MCF 10A (cell line): ENCODE results near the gene MTFR1L. TPM values are rescaled to one million over a fixed set of nuclear protein-coding genes. Genes with fewer than 3 reads are reported as not detected.

Experiments
- BruUV-seq: library from RNA; stranded (reverse); fragments of 400-500 nt; replicated peaks from 2 replicates; lab custom pipeline; 2021; lab: Mats Ljungman, UMichigan
- CTCF ChIA-PET: fragments of 300-600 bp; sonication (Branson Sonifier 250); formaldehyde crosslinking; extraction: SDS; loops from one replicate; lab custom pipeline; 2021; ENCODE audit warnings: antibody characterized with exemption, inconsistent platforms; lab: Yijun Ruan, JAX
- POLR2A ChIA-PET: fragments of 300-600, 350-650 bp; sonication (Branson Sonifier 250); formaldehyde crosslinking; extraction: SDS; loops from one replicate; lab custom pipeline; 2020; ENCODE audit warnings: antibody characterized with exemption, inconsistent platforms; lab: Yijun Ruan, JAX
- DNase-seq: peaks from one replicate; pipeline ENCODE4 v3.0.0-alpha.2; 2018; ENCODE audit not compliant: unreplicated experiment
- H3K27ac Mint-ChIP-seq: one replicate; pipeline ENCODE4 v1.8.0; 2022; ENCODE audit warnings: mild to moderate bottlenecking, low read depth, mixed read lengths; ENCODE audit not compliant: unreplicated experiment
- H3K27me3 Mint-ChIP-seq: one replicate; pipeline ENCODE4 v1.8.0; 2022; ENCODE audit warnings: mixed read lengths; ENCODE audit not compliant: insufficient read depth, unreplicated experiment
- H3K36me3 Mint-ChIP-seq: one replicate; pipeline ENCODE4 v1.8.0; 2022; ENCODE audit warnings: mild to moderate bottlenecking, moderate library complexity, mixed read lengths; ENCODE audit not compliant: insufficient read depth, unreplicated experiment
- H3K4me1 Mint-ChIP-seq: one replicate; pipeline ENCODE4 v1.8.0; 2022; ENCODE audit warnings: mixed read lengths; ENCODE audit not compliant: insufficient read depth, unreplicated experiment
- H3K4me3 Mint-ChIP-seq: one replicate; pipeline ENCODE4 v1.8.0; 2022; ENCODE audit warnings: mild to moderate bottlenecking, moderate library complexity, mixed read lengths; ENCODE audit not compliant: unreplicated experiment
- H3K9me3 Mint-ChIP-seq: one replicate; pipeline ENCODE4 v1.8.0; 2022; ENCODE audit warnings: mixed read lengths; ENCODE audit not compliant: unreplicated experiment
- CTCF ChIP-seq: fragments of 200-600 bp; IDR thresholded peaks from one replicate; pipeline ENCODE4 v1.8.0; 2022; ENCODE audit warnings: antibody characterized with exemption, mild to moderate bottlenecking; ENCODE audit not compliant: unreplicated experiment
- intact Hi-C: fragments of 100-400 bp; cut with micrococcal nuclease; formaldehyde crosslinking; loops from 2 replicates; pipeline ENCODE4 v1.14.1; 2022
- total RNA-seq: library from RNA; stranded (reverse); gene quantifications from 2 replicates; pipeline ENCODE4 v1.2.3, GENCODE V29; 2022

MTFR1L gene
- total RNA-seq, 1 experiment from 2014 or later = 39.3 TPM

GRCh38 chr1:25796811-25797458, 22.8 kb upstream of the MTFR1L start:
- no peaks in the 10 kb centered on the region for H3K36me3 Mint-ChIP-seq
- no peaks in the 10 kb centered on the region for H3K27me3 Mint-ChIP-seq
- no peaks in the 10 kb centered on the region for H3K9me3 Mint-ChIP-seq
- TF ChIP-seq CTCF = peak; percentile 79
- H3K4me3 Mint-ChIP-seq = no peak overlapping the region
- BruUV-seq = no TSS peak
- H3K4me1 Mint-ChIP-seq = peaks cover 18% of the 10 kb centered on the region
- no peak overlapping the region for H3K27ac Mint-ChIP-seq
- POLR2A ChIA-PET = no interaction called here
- peak; percentile 83 for DNase-seq
- intact Hi-C loops = loop anchor here (1.0 to 10.0 kb wide), 6 partner anchors 100 to 552 kb away; partner anchors contain the start of gene RSRP1
- CTCF ChIA-PET = interaction anchor here (0.6 to 2.1 kb wide), 14 partner anchors 9 to 295 kb away, joined by 3 to 15 read pairs (median 7); no protein-coding TSS in a partner anchor

GRCh38 chr1:25797939-25798338, 21.8 kb upstream of the MTFR1L start:
- Mint-ChIP-seq H3K36me3 (no peaks in the 10 kb centered on the region), H3K4me3 (no peak overlapping the region), H3K27ac (no peak overlapping the region), H3K9me3 (no peaks in the 10 kb centered on the region), H3K4me1 (peaks cover 18% of the 10 kb centered on the region), H3K27me3 (no peaks in the 10 kb centered on the region)
- peak; percentile 55 for DNase-seq
- ChIA-PET POLR2A (no interaction called here), CTCF (interaction anchor here (0.5 to 2.1 kb wide), 11 partner anchors 159 to 279 kb away, joined by 3 to 14 read pairs (median 4); partner anchors contain the start of gene PAFAH2)
- intact Hi-C loops = loop anchor here (1.0 to 10.0 kb wide), 6 partner anchors 101 to 553 kb away; partner anchors contain the start of gene RSRP1
- BruUV-seq = no TSS peak
- TF ChIP-seq CTCF = peak; percentile 40

GRCh38 chr1:25798666-25799351, 20.9 kb upstream of the MTFR1L start:
- Mint-ChIP-seq H3K27ac (no peak overlapping the region), H3K4me1 (peaks cover 18% of the 10 kb centered on the region), H3K36me3 (no peaks in the 10 kb centered on the region), H3K9me3 (no peaks in the 10 kb centered on the region), H3K27me3 (no peaks in the 10 kb centered on the region), H3K4me3 (peak overlapping the region; percentile 70)
- TF ChIP-seq CTCF = no peak
- CTCF ChIA-PET = interaction anchor here (0.5 to 3.8 kb wide), 9 partner anchors 11 to 280 kb away, joined by 3 to 14 read pairs (median 4); partner anchors contain the start of gene PAFAH2
- BruUV-seq = no TSS peak
- no peak for DNase-seq
- POLR2A ChIA-PET = no interaction called here
- intact Hi-C loops = loop anchor here (5.0 to 10.0 kb wide), 5 partner anchors 102 to 554 kb away; partner anchors contain the start of gene RSRP1
